Loucy (cell line): ENCODE data around the gene SKI.

Experiments
- CTCF ChIP-seq: fragments of 200-600 bp; sonication (generic); conservative IDR thresholded peaks from 2 replicates; pipeline ENCODE4 v1.5.1; 2014; ENCODE audit warnings: mild to moderate bottlenecking, antibody characterized with exemption, low read length
- EZH2phosphoT487 ChIP-seq: fragments of 200-600 bp; IDR thresholded peaks from 2 replicates; pipeline ENCODE4 v1.6.1; 2018; ENCODE audit warnings: antibody characterized with exemption, mild to moderate bottlenecking, moderate library complexity, borderline replicate concordance

- TF ChIP-seq CTCF (no peak), EZH2phosphoT487 (no peak)
Measured at GRCh38 chr1:2318314-2319278, 90.5 kb downstream of the SKI start.
